ENCODE results near the gene SCAMP4.

GRCh38 chr19:1893791-1894190, 11.4 kb upstream of the SCAMP4 start:
- TF ChIP-seq CTCF (IDR thresholded peaks at IDR 0.05) = no peak
- no peak for TF ChIP-seq POLR2A (IDR thresholded peaks at IDR 0.05)

All from adrenal gland (tissue), 5 donors.